HG03354 (cell line): ENCODE measurements around the gene FLT1.

ENCODE experiments used
- ATAC-seq: cut with Tn5 transposase; IDR thresholded peaks from one replicate; pipeline ENCODE4 v1.9.1; 2021; ENCODE audit warnings: mild to moderate bottlenecking; ENCODE audit not compliant: unreplicated experiment, poor library complexity, severe bottlenecking

Gene FLT1

GRCh38 chr13:28301839-28302238 lies 193.1 kb downstream of the FLT1 start:
- ATAC-seq: no peak

DNA sequence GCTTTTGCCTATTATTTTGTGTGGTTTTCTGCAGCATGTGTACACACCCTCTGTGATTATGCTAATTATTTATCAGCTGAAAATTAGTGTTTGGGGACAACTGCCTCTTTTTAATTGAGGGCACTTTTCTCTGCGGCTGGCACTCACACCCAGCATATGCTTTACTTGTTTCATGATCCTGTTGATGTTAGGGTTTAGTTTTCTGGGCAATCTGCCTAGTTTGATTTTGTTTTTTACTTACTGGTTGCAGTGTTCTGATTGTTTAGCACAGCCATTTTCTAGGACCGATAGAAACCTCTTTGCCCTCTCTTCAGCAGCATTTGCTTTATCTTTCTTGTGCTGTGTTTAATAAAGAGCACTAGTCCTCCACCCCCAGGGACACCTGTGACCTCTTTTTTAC lies 195.0 kb downstream of the FLT1 start:
- no peak for ATAC-seq

DNA sequence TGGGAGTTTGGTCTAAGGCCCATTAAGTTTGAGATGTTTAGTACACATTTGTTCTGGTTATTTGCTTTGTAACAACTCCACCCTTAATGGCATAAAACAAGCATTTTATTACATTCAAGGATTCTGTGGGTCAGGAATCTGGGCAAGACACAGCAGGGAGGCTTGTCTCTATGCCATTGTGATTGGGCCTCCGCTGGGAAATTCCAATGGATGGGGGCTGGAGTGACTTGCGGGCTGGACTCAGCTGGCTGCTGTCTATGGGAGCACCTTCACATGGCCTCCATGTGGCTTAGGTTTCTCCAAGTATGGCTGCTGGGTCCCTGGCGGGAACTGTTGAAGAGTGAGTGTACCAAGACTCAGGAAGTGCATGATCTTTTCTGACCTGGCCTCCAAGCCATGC lies 197.6 kb downstream of the FLT1 start:
- no peak for ATAC-seq

GRCh38 chr13:28286263-28286662 lies 208.7 kb downstream of the FLT1 start:
- ATAC-seq: no peak

- no peak for ATAC-seq
Measured at GRCh38 chr13:28283600-28283999, 211.3 kb downstream of the FLT1 start.

GRCh38 chr13:28282451-28282850 lies 212.5 kb downstream of the FLT1 start:
- no peak for ATAC-seq

- no peak for ATAC-seq
Measured at GRCh38 chr13:28273919-28274318, 221.0 kb downstream of the FLT1 start.

GRCh38 chr13:28271056-28271840 lies 223.7 kb downstream of the FLT1 start:
- ATAC-seq: no peak

GRCh38 chr13:28268800-28269223 lies 226.1 kb downstream of the FLT1 start:
- peak; percentile 98 for ATAC-seq

DNA sequence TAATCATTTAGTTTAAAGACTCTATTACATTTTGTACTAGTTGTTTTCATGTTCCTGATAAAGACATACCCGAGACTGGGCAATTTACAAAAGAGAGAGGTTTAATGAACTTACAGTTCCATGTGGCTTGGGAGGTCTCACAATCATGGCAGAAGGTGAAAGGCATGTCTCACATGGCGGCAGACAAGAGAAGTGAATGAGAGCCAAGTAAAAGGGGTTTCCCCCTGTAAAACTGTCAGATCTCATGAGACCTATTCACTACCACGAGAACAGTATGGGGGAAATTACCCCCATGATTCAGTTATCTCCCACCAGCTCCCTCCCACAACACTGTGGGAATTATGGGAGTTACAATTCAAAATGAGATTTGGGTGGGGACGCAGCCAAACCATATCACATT lies 227.4 kb downstream of the FLT1 start:
- no peak for ATAC-seq

GRCh38 chr13:28258417-28258816 lies 236.5 kb downstream of the FLT1 start:
- no peak for ATAC-seq

DNA sequence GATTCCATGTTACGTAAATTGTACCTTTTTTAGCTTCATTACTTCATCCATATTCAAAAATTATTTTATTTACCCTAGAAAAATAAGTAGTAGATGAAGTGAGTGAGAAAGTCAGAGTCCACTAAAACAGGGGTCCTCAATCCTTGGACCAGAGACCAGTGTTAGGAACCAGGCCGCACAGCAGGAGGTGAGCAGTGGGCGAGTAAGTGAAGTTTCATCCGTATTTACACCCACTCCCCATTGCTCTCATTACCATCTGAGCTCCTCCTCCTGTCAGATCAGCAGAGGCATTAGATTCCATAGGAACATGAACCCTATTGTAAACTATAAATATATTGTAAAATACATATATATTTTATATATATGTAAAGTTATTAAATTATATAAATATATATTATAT lies 237.6 kb downstream of the FLT1 start:
- ATAC-seq: no peak

DNA sequence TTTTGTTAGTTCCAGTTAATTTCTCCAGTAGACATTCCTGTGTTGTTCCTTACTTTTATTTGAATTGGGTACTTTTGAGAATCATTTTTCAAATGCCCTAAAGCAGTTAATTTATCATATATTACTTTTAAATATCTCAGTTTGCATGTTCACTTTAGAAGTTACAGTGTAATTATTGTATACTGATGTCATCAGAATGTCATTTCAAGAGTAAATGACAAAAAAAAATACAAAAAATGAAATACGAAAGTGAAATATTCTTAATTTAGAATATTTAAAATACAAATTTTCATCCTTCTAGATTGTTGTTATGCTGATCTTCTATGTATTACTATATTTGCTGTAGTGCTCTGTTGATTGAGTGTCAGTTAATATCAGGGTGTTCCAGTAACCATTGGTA lies 242.4 kb downstream of the FLT1 start:
- ATAC-seq: no peak

DNA sequence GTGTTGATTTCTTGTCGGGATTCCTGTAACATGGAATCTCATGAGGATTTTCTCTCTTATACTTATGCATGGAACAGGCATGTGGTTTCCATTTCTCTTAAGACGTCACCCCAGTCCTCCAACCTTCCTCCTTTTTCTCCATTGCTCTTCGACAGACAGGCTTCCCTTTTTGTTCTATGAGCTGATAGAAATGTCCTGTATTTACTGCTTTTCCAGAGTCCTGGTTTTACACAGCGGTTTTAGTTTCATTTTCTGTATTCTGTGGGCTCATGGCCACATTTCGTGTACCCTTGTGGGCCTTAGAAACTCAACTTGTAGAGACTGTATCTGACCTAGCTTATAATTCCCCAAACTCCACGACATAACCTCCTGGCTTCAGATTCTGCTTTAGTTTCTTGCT lies 243.5 kb downstream of the FLT1 start:
- no peak for ATAC-seq

GRCh38 chr13:28250542-28250941 lies 244.4 kb downstream of the FLT1 start:
- ATAC-seq: no peak
